GM19238 (cell line): Measurements from ENCODE around the gene PDIA5.
"Not testable (repeated sequence)": the region's sequence is repeated elsewhere in the genome, so short reads cannot be mapped to it uniquely, and the experiment has no call there.

Experiments used
- DNase-seq: peaks from one replicate; pipeline ENCODE4 v3.0.0; 2011; ENCODE audit warnings: low spot score; ENCODE audit not compliant: insufficient read length

The PDIA5 gene

DNA sequence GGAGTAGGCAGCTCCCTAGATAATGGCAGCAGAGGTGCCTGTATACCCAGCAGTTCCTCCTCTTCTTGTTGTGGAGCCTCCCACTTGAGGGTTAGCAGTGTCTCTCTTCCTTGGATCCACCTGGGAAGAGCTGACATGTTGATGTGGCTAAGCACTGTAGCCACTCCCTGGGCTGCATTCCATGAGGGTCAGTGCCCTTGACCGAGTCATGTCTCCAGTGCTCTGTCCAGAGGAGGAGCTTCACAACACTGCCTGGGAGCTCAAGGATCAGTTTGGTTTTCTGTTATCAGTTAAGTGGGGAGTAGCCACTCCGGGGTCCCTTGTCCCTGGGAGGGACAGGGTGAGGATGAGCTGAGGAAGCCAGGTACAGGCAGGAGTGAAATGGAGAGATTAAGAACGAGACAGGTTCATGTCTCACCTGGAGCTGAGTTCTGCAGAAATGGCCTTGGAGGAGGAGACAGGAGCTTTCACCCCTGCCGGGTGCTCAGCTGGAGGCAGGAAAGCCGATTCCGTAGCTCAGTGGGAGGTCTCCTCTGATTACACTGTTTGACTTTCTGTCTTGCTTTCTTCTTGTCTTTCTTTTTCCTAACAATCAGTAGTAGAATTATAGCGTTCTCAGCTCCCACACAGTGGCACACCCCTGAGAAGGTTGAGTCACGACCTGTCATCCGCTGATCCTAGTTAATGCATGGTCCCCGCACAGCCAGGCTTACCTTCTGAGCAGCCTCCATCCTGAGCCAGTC, 77.0 kb downstream of the PDIA5 start:
- no peak for DNase-seq

DNA sequence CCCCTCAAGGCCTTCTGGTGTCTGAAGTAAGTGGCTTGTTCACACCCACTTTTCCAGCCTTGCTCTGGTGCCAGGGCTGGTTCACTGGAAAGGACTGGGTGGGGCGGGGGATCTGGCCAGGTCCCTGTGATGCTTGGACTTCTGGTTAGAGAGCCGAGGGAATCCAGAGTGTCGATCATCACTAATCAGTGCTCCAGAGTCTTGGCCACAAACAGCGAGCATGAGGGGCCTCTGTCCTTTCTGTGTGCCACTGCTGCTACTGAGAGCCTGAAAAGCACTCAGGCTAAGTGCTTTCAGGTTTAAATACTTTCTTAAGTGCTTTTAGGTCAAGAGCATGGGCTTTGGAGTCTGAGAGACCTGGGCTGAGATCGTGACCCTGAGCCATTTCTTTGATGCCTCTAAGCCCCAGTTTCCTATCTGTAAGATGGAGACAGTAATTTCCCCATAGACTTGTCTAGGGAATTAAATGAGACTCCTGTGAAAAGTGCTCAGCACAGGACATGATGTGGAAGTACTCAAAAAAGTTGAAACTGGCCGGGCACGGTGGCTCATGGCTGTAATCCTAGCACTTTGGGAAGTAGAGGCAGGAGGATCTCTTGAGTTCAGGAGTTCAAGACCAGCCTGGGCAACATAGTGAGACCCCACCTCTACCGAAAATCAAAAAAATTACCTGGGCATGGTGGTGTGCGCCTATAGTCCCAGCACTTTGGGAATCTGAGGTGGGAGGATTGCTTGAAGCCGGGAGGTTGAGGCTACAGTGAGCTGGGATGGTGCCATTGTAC, 81.1 kb downstream of the PDIA5 start:
- DNase-seq, result no peak

DNA sequence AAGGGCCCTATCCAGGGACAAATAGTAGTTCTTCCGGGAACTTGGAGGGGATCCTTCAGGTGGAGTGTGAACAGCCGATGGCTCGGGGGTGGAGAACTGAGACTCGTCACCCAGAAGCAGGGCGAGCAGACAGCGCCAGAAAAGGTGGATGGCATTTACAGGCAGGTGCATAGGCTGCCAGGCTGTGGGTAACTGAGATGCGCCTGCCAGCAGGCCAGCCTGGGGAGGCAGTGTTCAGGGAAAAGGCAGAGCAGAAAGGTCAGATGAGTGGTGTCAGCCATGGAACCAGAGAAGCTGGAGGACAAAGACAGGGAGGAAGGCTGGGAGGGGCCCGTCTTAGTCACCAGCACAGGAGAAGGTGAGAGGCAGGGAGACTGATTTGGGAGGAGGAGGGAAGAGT, 81.9 kb downstream of the PDIA5 start:
- DNase-seq, result no peak

DNA sequence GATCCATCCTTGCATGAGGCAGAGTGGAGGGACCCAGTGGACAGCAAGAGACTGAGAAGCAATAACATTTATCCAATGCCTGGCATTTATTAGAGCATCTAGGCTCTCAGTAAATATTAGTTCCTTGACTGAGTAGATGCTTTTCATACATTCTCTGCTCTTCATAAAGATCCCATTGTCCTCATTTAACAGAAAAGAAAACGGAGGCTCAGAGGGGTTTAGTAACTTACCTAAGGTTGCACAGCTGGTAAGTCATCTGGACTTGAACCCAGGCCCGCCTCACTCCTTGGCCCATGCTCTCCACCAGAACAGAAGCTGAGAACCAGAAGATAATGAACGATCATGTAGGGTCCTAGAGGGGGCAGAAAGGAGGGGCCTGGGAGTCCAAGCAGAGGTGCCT, 82.7 kb downstream of the PDIA5 start:
- no peak for DNase-seq

DNA sequence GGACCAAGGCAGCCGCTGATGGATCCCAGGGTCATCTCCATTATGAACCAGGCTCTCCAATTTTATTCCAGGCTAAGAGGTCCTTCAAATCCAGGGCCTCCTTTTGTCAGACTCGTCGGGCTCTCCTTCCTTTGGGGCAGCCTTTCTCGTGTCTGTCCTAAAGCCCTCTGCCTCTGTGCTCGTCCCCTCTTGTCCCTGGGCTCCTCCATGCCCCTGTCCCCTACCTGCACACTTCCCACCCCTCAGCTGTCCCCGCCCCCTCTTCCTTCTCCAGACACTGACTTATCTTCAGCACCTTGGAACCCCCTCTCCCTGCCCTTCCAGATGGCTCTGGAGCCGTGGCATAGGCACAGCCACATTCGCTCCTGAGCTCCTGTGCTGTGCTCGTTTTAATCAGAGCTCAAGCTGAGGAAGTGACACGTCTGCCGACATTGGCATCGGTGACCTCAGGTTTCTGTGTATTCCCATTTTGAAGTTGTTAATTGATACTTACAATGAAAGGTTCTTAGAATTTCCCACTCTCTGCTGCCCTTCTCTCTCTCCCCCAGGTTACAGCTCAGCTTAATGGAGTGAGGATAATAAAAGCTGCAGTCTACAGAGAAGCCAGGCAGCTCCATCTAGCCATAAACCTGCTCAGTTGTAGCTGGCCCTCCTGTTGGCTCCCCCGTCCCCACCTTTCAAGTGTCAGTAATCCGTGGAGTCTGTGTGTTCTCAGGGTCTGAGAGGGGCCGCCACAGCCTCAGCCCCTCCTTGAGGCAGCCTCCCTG, 83.8 kb downstream of the PDIA5 start:
- DNase-seq, result no peak

DNA sequence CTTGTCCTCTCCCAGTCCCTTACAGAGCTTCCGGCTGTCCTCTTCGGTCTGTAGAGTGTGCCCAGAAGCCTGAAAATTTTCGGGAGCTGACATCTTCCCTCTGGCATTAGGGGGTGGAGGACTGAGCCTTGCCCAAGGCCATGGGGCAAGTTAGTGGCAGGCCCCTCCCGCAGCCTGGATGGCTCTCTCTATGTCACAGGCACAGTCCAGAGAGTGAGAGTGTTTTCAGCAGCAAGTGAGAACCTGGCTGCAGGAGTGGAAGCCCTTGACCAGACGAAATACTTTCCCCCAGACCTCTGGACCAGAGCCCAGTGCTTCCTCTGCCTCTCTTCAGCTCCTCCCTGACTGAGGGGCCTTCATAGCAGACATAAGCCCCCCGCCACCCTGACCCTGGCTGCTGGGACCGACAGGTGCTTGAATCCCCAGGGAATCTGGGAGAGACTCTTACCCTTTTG, 84.5 kb downstream of the PDIA5 start:
- DNase-seq, result no peak

DNA sequence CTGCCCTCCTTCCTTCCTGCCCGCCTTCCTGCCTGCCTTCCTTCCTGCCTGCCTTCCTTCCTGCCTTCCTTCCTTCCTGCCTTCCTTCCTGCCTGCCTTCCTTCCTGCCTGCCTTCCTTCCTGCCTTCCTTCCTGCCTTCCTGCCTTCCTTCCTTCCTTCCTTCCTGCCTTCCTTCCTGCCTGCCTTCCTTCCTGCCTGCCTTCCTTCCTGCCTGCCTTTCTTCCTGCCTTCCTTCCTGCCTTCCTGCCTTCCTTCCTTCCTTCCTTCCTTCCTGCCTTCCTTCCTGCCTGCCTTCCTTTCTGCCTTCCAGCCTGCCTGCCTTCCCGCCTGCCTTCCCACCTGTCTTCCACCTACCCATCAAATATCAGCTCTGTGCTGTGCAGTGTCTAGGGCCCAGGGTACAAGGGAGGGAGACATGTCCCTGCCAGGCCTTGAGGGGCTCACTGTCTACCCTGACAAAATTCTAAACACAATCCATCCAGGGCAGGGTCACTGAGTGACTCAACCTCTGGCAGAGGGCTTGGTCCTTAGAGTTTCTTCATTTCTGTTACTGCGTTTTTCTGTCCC, 85.1 kb downstream of the PDIA5 start:
- not testable (repeated sequence) for DNase-seq

DNA sequence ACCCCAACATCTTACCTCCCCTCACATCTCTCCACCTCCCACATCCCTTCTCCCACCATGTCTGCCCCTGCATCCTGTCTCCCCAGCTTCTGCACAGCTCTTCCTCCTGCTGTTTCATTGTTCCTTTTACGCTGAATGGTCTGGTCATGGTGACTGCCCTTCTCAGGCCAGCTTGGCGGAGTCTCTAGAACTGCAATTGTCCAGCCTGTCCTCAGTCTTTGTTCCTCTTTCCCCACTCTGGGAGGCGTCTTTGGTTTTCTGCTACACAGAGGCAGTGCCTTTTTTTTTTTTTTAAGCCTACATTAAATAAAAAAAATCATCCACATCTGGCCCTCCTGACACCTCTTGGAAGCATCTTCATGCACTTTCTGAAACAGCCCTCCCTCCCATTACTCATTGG, 85.9 kb downstream of the PDIA5 start:
- DNase-seq, result no peak

DNA sequence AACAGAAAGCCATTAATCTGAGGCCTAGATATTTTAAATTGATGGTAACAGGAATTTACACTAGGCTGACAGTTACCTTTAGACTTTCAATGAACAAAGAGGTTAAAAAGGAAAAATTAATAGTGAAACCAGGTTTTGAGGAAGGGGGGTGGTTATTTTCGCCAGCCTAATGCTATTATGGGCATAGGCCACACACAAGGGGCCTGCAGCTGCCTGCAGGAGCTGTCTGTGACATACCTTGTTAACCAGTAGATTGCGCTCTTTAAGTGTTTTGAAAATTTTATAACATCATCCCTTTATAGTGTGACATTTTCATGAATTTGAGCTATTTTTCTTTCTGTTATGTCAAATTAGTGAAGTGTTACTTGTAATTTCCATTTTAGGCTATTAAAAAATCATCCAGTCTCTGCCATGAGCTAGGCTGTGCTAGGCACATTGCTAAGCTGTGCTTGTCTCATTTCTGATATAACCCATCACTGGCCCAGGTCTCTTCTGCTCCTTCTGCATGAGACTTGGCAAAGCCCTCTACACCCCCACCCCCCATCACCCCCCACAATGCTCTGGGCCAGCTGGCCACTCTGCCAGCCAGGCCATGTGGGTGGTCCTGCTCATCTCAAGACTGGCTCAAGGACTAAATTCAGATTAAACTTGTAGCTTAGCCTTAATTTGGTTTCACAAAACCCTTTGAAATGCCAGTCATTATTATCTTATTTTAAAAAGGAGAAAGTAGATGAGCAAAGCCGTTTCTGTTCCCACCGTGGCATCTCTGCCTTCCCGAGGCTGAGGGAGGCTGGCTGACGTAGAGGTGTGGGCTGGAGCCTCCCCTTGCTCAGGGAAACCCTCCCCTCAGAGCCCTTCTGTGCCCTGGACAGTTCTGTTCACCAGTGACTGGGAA, 86.5 kb downstream of the PDIA5 start:
- no peak for DNase-seq

DNA sequence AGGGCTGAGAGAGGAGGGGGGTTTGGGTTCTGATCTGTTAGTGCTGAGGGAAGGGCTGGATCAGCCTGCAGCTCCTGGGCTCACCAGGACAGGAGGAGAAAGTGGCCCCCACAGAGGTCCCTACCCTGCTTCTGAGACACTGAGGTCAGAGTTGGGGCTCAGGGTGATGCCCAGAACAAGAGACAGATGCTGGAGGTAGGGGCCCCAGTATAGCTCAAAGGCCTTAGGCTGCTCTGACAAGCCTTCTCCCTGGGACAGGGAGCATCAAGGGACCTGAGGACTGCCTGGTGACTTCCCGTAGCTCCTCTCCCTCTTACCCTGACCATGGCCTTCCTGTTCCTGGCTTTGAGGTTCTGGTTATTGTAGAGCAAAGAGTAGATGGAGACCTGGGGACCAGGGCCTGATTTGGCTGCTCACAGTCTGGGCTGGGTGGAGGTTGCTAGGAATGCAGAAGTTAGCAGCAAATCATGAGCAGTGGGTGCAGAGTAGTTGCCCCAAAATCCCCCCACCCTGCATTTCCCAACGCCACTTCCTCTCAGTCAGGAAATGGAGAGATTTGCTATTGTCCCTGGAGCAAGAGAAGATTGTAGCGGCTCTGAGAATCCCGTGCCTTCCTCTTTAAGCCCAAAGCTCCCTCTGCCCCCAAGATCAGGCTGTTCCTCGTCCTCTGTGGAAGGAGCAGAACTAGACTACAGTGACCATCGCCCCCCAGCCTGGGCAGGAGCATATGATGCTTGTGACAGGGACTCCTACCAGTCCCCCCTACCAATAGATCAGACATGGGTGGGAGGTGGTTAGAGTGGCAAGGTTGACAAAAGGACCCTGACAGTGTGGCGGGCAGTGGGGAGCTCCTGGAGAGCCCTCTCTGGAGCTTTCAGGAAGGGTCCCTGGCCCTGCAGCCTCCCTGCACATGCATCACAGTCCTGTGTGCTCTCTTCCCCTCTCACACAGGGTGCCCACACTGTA, 87.5 kb downstream of the PDIA5 start:
- no peak for DNase-seq

DNA sequence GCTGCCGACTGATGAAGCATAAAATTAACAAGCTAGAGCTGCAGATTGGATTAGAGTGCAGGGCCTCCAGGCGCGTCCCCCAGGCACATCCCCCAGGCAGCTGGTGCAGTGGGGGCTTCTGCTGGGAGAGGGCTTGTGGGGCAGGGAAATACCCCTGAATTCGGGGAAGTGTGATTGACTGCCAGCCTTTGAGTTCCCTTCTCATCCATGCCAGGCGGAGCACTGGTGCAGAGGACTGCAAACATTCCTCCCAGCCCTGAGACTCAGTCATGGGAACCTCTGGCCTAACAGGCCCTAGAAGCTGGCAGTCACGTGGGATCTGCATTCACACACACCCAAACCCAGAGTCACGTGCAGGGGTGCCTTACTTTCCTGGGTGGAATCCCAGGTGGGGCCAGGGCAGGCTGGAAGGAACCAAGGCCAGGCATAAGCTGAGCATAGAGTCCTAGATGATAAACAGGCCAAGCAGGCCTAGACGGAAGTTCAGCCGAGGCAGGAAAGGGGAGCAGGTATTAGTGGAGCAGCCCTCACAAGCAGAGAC, 88.7 kb downstream of the PDIA5 start:
- no peak for DNase-seq

DNA sequence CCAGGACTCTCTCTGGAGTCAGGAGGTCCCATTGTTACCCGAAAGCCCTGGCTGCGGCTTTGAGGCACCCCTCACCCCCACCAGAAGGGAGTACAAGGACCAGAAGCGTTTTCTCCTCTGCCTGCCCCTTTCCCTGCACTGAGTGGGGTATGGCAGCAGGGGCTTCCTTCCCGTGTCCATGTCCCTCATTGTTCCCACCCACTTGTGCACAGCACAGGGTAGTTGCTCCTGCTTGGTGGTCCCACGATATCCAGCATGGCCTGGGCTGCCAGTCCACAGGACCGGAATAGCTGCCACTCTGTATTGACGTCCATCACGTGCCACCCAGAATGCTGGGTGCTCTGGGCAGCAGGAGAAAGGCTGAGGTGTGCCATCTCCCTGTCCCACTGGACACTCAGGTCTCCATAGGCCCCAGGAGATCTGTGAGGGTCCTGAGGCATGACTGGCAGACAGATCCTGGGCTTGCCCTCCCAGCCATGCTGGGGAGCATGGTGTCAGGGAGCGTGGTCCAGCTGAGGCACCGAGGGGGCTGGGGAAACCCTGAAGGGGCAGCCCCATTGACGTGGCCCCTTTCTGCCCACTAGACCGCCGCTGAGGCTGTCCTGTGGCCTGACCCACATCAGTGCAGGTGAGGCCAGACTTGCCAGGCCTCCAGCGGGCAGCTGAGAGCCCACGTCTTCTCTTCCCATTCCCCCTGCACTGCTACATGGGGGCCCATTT, 89.6 kb downstream of the PDIA5 start:
- DNase-seq, result no peak

DNA sequence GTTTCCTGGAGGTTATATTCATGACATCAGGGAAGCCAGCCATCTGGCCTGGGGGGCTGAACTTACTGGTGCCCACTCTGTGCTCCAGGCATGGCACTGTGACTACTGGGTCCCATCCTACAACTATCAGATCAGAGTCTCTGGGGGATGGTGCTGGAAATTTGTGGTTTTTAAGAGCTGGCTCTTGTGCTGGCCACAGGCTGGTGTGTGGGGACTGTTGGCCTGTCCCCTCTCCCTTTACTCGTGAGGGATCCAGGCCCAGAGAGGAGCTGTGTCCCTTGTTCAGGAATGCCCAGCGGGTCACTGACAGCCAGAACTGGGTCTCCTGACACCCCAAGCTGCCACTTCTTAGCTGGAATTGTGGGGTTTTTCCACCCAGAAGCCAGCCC, 90.4 kb downstream of the PDIA5 start:
- DNase-seq, result no peak

DNA sequence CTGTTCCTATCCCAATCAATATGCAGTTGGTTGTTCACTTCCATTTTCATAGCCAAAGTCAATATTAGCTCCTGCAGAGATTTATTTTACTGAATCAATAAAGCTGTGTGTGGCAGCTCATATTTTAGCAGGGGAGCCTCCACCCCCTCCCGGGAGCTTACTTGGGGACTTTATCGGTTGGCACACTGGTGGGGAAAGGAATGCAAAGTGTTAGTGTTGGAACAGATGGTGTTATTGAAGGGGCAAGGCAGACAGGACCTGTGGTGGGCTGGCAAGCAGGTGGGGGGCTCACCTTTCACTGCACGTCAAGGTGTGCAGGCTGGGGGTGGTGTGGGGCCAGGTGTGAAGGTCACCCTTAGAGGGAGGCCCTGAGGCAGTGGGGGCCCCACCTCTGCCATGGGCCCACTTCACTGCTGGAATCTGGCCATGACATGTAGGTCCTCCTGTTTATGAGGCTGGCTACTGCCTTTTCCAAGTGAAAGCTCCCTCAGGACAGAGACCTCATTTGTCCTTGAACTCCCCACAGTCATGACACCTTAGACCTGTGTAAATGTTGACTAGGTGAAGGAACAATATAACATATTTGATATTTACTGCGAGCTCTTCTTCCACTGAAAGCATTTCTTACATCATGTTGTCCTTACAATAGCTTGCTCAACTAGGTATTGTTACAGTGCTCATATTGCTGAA, 90.9 kb downstream of the PDIA5 start:
- no peak for DNase-seq

DNA sequence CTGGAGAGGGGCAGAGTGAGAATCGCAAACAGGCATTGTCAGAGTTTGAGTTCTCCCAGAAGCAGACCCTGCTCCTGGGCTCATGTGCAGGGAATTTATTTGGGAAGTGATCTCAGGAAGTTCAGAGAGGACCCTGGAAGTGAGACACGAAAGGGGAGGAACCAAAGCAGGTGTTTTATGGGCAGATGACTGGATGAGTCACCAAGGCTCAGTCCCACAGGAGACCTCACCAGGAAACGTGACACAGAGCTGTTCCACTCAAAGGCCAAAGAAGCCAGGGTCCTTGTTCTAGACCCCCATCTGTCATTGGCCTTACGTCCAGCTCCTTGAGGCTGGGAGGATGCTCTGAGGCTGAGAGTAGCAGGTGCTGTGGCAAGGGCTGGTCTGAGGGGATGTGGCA, 91.5 kb downstream of the PDIA5 start:
- DNase-seq, result no peak

DNA sequence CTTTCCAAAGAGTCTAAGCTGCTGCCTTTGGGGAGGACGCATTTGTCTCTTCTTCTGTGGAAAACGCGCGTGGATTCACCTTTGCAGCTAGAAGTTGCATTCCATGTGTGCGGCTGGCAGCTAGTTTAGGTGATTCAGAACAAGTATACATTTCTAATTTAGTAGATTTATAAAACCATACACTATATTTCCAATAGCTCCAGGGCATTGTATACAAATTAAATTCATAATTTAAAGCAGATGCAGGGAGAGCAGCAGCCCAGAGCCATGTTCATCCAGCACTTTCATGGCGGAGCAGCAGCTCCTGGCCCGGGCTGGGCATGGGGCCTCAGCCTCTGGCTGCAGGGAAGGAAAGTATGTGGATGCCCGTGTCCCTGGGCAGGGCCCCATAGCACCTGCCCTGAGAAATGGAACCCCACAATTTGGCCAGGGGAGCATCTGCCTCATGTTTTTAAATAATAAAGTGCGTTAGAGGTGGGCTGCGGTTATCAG, 92.1 kb downstream of the PDIA5 start:
- no peak for DNase-seq

DNA sequence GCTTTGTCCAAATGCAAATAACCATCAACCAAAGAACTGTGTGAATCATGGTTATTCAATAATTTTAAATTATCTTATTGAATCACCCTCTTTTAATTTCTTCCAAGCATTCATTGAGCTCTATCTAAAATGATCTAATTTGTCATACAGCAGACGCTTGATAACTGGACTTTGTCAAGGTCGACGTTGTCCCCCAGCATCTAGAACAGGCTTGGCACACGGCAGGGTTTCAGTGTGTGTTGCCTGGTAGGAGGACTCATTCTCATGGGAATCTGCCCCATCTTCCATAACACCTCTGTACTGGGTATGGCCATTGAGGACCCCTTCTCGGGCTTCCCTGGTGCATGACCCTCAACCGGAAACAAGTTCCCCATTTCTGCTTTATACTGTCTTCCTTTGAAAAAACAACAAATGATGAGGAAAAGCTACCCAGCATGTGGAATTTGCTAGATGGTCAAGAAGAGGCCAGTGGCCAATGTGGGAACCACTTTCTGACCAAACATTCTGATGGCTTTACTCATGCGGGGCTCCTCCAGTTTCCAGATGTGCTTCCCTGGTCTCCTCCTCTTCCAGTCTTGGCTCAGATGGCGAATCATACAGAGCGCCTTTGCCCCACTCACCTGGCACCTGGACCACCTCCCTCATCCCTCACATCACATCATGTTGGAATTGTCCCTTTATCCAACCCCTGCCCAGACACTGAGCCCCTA, 93.3 kb downstream of the PDIA5 start:
- no peak for DNase-seq
